Measurements from ENCODE around the gene DMBT1.
A peak's percentile ranks its signal among the peaks of the same experiment; 100 is the strongest.

The DMBT1 gene

DNA sequence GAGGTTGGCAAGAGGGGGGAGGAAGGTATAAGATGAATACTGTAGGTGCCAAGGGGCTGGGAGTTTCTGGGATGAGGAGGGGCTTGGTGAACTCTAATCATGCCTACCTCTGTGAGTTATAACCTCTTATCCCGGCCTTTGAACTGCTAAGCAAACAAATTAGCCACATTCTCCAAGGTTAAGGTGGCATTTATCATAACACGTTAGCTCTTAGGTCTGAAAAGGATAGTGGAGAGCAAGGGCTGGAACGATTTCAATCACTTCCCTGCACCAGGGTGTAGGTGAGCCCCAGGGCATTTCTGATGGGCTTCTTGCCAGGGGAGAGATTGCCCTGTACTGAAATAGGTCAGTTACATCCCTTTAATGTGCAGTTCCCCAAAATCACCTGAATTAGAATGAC lies 28.6 kb upstream of the DMBT1 start:
- Mint-ChIP-seq H3K27me3 (ENCODE audit: low read depth) (peaks cover 29% of the 10 kb centered on the region), H3K9me3 (no peaks in the 10 kb centered on the region), H3K4me3 (no peak overlapping the region), H3K27ac (no peak overlapping the region), H3K36me3 (ENCODE audit: low read depth) (no peaks in the 10 kb centered on the region), H3K4me1 (ENCODE audit: low read depth) (no peaks in the 10 kb centered on the region)
- no peak for DNase-seq (ENCODE audit: low spot score)

- no peaks in the 10 kb centered on the region for H3K36me3 Mint-ChIP-seq (ENCODE audit: low read depth)
- H3K27me3 Mint-ChIP-seq (ENCODE audit: low read depth) = peaks cover 29% of the 10 kb centered on the region
- no peak overlapping the region for H3K27ac Mint-ChIP-seq
- DNase-seq (ENCODE audit: low spot score) = no peak
- H3K9me3 Mint-ChIP-seq = no peaks in the 10 kb centered on the region
- H3K4me1 Mint-ChIP-seq (ENCODE audit: low read depth) = peaks cover 2% of the 10 kb centered on the region
- H3K4me3 Mint-ChIP-seq = no peak overlapping the region
Observed at GRCh38 chr10:122532601-122533296, 27.8 kb upstream of the DMBT1 start.

DNA sequence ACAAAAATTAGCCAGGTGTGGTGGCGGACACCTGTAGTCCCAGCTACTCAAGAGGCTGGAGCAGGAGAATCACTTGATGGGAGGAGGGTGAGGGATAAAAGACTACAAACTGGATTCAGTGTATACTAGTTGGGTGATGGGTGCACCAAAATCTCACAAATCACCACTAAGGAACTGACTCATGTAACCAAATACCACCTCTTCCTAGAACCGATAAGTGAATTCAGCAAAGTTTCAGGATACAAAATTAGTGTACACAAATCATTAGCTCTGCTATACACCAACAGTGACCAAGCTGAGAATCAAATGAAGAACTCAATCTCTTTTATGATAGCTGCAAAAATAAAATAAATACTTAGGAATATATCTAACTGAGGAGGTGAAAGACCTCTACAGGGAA lies 23.0 kb upstream of the DMBT1 start:
- DNase-seq (ENCODE audit: low spot score) = no peak

DNA sequence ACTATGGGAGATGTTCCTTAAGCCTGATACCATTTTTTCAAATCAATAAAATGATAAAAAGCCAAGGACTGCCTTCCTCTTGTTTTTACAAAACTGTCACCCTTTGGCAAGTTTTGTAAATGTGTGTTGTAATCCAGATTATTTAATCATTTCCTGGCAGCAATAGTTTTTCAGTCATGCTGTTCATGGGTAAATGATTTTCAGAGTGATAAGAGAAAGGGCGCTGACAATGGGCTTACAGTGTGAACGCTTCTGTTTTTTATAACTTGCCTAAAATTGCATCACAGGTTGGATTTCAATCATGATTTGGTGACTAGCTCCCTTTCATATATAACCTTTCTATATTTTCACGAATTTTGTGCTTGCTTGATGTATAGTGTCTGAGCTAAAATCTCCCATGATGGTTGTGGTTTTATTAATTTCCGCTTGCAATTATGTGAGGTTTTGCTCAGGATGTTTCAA lies 19.0 kb upstream of the DMBT1 start:
- Mint-ChIP-seq H3K27me3 (ENCODE audit: low read depth) (peaks cover 25% of the 10 kb centered on the region), H3K27ac (no peak overlapping the region), H3K4me3 (peak overlapping the region; percentile 18), H3K36me3 (ENCODE audit: low read depth) (no peaks in the 10 kb centered on the region), H3K9me3 (no peaks in the 10 kb centered on the region), H3K4me1 (ENCODE audit: low read depth) (peaks cover 14% of the 10 kb centered on the region)
- no peak for DNase-seq (ENCODE audit: low spot score)

More for the DNA sequence above, 23.0 kb upstream of the DMBT1 start:
- no peak overlapping the region for H3K27ac Mint-ChIP-seq
- H3K9me3 Mint-ChIP-seq = no peaks in the 10 kb centered on the region
- peaks cover 14% of the 10 kb centered on the region for H3K4me1 Mint-ChIP-seq (ENCODE audit: low read depth)
- no peak overlapping the region for H3K4me3 Mint-ChIP-seq
- H3K27me3 Mint-ChIP-seq (ENCODE audit: low read depth) = peaks cover 29% of the 10 kb centered on the region
- no peaks in the 10 kb centered on the region for H3K36me3 Mint-ChIP-seq (ENCODE audit: low read depth)

DNA sequence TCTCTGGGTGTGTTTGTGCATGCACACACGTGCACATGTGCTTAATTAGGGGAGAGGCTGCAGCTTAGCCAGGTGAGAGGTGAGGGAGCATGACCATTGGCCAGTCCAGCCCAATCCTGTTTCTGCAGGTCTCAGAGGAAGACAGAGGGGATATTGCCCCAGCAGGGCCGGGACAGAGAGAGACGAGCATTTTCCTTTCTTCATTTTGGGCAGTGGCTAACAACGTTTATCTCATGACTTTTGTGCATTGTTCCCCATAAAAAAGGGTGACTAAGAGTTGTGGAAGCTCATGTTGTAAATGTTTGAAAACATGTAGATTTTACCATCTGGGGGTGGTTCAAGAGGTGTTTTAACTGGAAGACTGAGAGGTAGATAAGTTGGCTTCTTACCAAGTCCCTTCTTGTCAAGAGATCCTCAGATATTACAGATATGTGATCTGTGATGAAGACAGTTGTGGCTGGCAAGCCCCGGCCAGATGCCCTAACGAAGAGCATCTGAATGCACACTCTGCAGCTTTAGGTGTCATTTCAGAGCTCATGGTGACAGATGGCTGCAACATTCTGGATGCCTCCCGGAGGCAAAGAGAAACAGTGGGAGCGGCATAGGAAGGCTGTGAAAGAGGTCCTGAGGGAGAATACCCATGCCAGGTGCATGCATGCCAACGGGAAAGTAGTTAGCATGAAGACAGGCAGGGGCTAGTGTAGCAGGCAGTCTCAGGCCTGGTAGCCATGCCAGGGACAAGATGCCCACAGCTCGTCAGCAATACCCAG lies 16.7 kb upstream of the DMBT1 start:
- DNase-seq (ENCODE audit: low spot score) = no peak
- Mint-ChIP-seq H3K4me1 (ENCODE audit: low read depth) (peaks cover 10% of the 10 kb centered on the region), H3K9me3 (no peaks in the 10 kb centered on the region), H3K27ac (no peak overlapping the region), H3K36me3 (ENCODE audit: low read depth) (no peaks in the 10 kb centered on the region), H3K27me3 (ENCODE audit: low read depth) (peaks cover 18% of the 10 kb centered on the region), H3K4me3 (no peak overlapping the region)

- Mint-ChIP-seq H3K36me3 (ENCODE audit: low read depth) (no peaks in the 10 kb centered on the region), H3K4me3 (no peak overlapping the region), H3K9me3 (no peaks in the 10 kb centered on the region), H3K4me1 (ENCODE audit: low read depth) (peaks cover 10% of the 10 kb centered on the region), H3K27me3 (ENCODE audit: low read depth) (peaks cover 15% of the 10 kb centered on the region), H3K27ac (no peak overlapping the region)
- no peak for DNase-seq (ENCODE audit: low spot score)
Observed at GRCh38 chr10:122544493-122544892, 16.1 kb upstream of the DMBT1 start.

GRCh38 chr10:122546242-122546641 lies 14.3 kb upstream of the DMBT1 start:
- no peaks in the 10 kb centered on the region for H3K36me3 Mint-ChIP-seq (ENCODE audit: low read depth)
- no peak for DNase-seq (ENCODE audit: low spot score)
- H3K27ac Mint-ChIP-seq = no peak overlapping the region
- no peaks in the 10 kb centered on the region for H3K9me3 Mint-ChIP-seq
- no peak overlapping the region for H3K4me3 Mint-ChIP-seq
- peaks cover 7% of the 10 kb centered on the region for H3K27me3 Mint-ChIP-seq (ENCODE audit: low read depth)
- H3K4me1 Mint-ChIP-seq (ENCODE audit: low read depth) = peaks cover 6% of the 10 kb centered on the region

DNA sequence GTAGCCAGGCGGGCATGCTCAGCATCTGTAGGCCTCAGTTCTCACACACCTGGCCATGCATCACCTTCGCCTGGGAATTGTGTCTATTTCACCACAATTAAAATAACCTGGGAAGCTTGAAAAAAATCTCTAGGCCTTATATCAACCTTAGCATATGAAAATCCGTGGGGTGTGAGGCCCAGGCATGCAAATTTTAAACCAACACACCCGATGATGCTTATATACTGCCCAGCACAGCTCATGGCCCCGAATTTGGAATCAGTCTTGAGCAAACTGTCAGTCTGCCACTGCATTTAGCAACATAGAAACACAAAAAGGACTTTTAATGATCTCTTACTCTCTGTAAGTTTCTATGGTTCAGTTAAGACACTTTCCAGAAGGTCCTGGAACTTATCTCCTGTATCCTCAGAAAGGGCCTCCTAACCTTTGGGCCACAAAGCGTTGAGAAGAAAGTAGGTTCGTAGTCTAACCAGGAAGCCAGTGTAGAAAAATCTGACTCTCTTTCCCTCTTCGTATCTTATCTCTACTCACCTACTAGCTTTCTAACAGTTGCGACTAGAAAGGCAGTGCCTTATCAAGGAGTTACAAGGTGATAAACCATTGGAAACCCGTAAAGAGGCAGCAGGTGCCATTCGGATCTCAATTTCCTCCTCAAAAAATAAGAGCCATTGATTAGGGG lies 12.0 kb upstream of the DMBT1 start:
- Mint-ChIP-seq H3K36me3 (ENCODE audit: low read depth) (no peaks in the 10 kb centered on the region), H3K27me3 (ENCODE audit: low read depth) (peaks cover 3% of the 10 kb centered on the region), H3K9me3 (no peaks in the 10 kb centered on the region)

DNA sequence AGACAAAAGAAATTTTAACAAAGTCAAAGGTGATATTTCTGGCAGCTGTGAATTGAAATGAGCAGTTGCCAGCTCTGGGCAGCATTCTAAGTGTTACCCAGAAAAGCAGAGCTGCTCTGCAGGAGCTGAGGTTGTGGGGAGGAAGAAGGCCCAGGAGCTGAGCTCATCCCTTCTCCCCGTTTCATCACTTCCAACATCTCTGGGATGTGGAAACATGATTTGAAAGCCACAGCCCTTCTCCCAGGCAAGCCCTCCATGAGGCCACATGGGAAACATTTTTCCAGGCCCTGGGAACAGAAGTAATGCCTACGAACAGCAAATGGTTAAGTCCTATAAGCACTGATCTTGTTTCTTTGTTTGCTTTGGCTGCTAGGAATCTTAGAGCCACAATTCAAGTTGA lies 10.9 kb upstream of the DMBT1 start:
- peaks cover 4% of the 10 kb centered on the region for H3K4me1 Mint-ChIP-seq (ENCODE audit: low read depth)
- no peaks in the 10 kb centered on the region for H3K9me3 Mint-ChIP-seq
- no peak overlapping the region for H3K4me3 Mint-ChIP-seq
- no peaks in the 10 kb centered on the region for H3K27me3 Mint-ChIP-seq (ENCODE audit: low read depth)
- no peak for DNase-seq (ENCODE audit: low spot score)
- no peaks in the 10 kb centered on the region for H3K36me3 Mint-ChIP-seq (ENCODE audit: low read depth)
- no peak overlapping the region for H3K27ac Mint-ChIP-seq

More for the DNA sequence above, 12.0 kb upstream of the DMBT1 start:
- H3K27ac Mint-ChIP-seq = no peak overlapping the region
- DNase-seq (ENCODE audit: low spot score) = no peak
- no peak overlapping the region for H3K4me3 Mint-ChIP-seq
- peaks cover 4% of the 10 kb centered on the region for H3K4me1 Mint-ChIP-seq (ENCODE audit: low read depth)

- no peak overlapping the region for H3K27ac Mint-ChIP-seq
- no peaks in the 10 kb centered on the region for H3K9me3 Mint-ChIP-seq
- H3K36me3 Mint-ChIP-seq (ENCODE audit: low read depth) = no peaks in the 10 kb centered on the region
- no peak for DNase-seq (ENCODE audit: low spot score)
- H3K4me3 Mint-ChIP-seq = no peak overlapping the region
- H3K4me1 Mint-ChIP-seq (ENCODE audit: low read depth) = peaks cover 4% of the 10 kb centered on the region
- H3K27me3 Mint-ChIP-seq (ENCODE audit: low read depth) = peaks cover under 1% of the 10 kb centered on the region
Observed at GRCh38 chr10:122550427-122550826, 10.1 kb upstream of the DMBT1 start.

DNA sequence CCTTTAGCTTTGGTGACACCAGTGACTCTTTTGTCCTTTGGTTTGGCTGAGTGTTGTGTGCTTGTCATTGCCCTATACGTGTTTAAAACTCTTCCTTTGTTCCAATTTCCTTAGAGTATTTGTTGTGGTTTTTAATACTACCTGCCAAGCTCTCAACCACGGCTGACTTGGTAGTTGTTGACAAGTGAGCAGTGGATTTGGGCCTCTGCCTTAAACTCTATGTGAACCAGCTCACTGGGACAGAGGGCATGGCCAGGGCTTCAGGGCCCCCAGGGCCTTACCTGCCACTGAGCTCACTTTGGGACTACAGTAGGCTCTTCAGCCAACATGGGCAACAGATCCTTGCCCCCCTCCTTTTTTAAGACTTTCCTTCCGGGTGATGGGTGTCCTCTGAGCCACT lies 9.6 kb upstream of the DMBT1 start:
- Mint-ChIP-seq H3K27me3 (ENCODE audit: low read depth) (peaks cover 2% of the 10 kb centered on the region), H3K4me3 (no peak overlapping the region), H3K36me3 (ENCODE audit: low read depth) (no peaks in the 10 kb centered on the region), H3K4me1 (ENCODE audit: low read depth) (peaks cover 4% of the 10 kb centered on the region), H3K27ac (no peak overlapping the region), H3K9me3 (no peaks in the 10 kb centered on the region)
- DNase-seq (ENCODE audit: low spot score) = no peak

- Mint-ChIP-seq H3K9me3 (no peaks in the 10 kb centered on the region), H3K27me3 (ENCODE audit: low read depth) (peaks cover 2% of the 10 kb centered on the region), H3K4me1 (ENCODE audit: low read depth) (peaks cover 4% of the 10 kb centered on the region), H3K36me3 (ENCODE audit: low read depth) (no peaks in the 10 kb centered on the region), H3K27ac (no peak overlapping the region), H3K4me3 (no peak overlapping the region)
- no peak for DNase-seq (ENCODE audit: low spot score)
Observed at GRCh38 chr10:122551450-122551849, 9.1 kb upstream of the DMBT1 start.

DNA sequence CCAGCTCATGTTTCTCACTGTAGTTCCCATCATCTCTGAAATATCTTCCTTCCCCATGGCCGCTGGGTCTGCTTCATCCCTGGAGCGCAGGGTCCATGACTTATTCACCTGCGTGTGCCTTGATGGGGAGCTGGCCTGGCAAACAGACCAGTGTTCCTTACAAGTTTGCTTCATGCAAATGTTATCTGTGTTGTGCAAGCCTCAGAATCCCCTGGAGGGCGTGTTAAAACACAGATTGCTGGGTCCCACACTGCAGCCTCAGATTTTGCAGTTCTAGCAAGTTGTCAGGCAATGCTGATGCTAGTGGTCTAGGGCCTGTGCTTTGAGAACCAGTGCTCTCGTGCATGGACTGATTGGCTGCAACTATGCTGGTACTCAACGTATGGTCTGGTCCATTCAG lies 7.2 kb upstream of the DMBT1 start:
- Mint-ChIP-seq H3K36me3 (ENCODE audit: low read depth) (no peaks in the 10 kb centered on the region), H3K9me3 (no peaks in the 10 kb centered on the region), H3K27me3 (ENCODE audit: low read depth) (peaks cover 2% of the 10 kb centered on the region), H3K27ac (no peak overlapping the region), H3K4me1 (ENCODE audit: low read depth) (peaks cover 6% of the 10 kb centered on the region), H3K4me3 (no peak overlapping the region)
- DNase-seq (ENCODE audit: low spot score) = no peak

All from T-helper 2 cell treated with Interferon-gamma antibody and Interleukin-4, amounts not matched to agents 5 μg/mL and 100 μg/mL, for 36 hours (primary cell).